HG03196 (cell line): Measurements from ENCODE around the gene ZNF217.
"Not testable (repeated sequence)": the region's sequence is repeated elsewhere in the genome, so short reads cannot be mapped to it uniquely, and the experiment has no call there.

ENCODE experiments used
- ATAC-seq: cut with Tn5 transposase; IDR thresholded peaks from one replicate; pipeline ENCODE4 v1.9.1; 2021; ENCODE audit not compliant: unreplicated experiment

The ZNF217 gene

DNA sequence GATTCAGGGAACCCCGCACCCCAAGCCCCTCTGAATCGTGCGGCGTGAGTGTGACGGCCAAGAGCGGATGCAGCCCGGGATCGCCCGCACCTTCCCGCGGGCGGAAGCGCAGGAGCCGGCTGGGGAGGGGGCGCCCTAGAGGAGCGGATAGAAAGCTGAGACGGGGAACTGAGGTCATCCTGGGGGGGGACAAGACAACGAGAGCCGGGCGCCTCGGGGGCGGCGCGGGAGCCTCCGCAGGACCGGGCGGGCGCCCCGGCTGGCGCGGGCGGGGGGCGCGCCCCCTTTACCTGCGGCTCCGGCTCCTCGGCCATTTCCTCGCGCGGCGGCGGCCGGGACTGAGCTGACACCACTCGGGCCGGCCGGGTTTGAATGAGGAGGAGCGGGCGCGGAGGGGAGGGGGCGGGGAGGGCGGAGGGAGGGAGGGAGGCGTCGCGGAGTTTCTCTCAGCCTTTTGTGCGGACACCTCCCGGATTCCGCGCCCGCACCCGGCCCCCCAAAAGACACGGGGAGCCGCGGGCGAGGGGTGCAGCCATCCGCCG is at the start of gene ZNF217:
TSS of gene ZNF217 (minus strand) at position 374 of the 542 bp plus-strand sequence. CDS start 11,013 bp downstream, outside the sequence.
- peak; percentile 21 for ATAC-seq

DNA sequence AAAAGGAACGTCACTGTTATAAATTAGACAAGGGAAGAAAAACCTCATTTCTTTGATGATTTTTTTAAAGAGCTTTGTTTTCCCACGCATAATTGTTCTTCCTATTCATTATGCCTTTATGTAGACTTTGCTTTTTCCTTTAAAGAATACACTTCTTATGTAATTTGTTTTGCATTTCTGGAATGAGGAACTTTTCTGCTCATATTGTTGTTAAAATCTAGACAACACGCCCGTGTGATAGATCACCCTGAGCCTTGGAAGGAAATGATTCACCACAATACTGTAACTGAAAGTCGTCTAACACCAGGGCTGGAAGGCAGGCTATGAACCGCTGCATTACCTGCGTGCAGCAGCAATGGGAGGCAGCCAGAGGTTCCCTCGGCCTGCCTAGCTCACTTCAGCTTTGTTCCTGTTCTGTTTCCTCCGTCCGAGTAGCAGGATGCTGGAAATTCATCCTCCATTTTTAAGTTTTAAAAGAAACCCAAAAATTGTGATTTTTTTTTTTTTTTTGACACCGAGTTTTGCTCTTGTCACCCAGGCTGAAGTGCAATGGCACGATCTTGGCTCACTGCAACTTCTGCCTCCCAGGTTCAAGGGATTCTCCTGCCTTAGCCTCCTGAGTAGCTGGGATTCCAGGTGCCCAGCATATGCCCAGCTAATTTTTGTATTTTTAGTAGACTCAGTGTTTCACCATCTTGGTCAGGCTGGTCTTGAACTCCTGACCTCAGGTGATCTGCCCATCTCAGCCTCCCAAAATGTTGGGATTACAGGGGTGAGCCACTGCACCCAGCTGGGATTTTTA is 49.6 kb upstream of the ZNF217 start:
- ATAC-seq, result peak; percentile 93

DNA sequence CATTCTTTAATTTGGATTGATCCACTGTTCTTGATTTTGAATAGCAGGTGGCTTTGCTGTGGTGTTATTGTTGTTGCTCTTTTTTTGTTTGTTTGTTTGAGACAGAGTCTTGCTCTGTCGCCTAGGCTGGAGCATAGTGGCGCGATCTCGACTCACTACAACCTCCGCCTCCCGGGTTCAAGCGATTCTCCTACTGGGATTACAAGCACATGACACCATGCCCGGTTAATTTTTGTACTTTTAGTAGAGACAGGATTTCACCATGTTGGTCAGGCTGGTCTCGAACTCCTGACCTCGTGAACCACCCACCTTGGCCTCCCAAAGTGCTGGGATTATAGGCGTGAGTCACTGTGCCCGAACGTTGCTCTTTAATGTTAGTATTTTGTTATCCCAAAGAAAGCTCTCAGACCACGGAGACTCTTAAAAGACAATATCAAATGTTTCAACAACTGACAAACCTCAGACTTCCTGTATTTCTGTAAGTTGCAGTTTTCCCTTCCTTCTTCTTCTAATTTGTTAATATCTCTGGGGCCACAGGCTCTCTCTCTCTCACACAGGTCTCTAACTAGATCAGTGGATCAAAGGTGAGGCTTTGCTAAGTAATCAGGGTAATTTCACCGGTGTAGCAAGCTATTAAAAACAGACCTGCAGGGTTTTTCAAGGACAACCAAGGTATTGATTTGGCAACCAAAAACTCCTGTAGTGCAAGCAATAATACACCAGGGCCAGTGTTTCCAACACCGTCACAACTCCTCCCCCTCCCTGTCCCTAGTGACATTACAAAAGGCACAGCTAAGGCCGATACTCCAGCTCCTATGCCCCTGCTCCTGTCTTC is 48.8 kb upstream of the ZNF217 start:
- peak; percentile 45 for ATAC-seq

DNA sequence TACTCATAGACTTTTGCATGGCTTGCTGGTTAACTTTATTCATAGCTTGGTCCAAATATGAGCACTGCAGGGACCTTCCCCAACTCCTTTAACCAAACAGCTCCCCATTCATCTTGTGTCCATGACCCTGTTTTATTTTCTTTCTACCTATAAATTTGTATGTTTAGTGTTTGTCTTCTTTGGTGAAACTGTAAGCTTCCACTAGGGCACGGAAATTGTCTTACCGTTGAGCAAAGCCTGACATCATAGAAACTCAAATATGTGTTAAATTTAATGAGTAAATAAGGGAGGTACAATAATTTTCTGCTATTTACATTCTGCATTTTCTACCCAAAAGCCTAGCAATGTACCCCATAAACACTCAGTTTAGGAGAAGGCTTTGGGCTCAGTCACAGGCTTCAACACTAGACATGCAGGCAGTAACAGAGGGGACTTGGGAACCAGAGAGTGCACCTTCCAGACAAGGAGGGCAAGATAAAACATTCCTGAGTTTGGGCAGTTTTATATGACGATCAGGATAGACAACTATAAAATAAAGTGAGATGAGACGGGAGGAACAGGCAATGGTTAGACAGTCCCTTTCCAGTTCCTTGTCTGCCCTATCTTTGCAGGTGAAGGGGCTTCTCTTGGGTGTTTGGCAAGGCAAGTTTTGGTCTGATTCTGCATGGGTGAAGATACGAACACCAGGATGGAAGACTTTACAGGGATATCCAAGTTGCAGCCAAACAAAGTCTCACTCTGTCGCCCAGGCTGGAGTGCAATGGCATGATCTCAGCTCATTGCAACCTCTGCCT is 46.2 kb upstream of the ZNF217 start:
- no peak for ATAC-seq

DNA sequence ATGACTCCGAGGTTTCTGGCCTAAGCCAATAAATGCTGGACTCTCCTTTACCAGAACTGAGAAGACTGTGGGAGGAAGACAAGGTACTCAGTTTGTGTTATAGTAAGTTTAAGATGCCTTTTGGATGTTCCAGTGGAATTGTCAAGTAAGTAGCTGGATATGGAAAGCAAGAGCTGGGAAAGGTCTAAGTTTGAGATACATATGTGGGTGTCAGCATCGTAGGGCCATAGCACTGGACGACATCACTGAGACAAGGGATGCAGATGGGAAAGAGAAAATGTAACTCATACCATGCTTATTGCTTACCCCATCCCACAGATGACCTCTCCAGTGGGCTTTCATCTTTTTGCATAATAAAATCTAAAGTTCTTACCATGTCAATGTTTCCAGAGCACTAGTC is 45.5 kb upstream of the ZNF217 start:
- ATAC-seq, result no peak

DNA sequence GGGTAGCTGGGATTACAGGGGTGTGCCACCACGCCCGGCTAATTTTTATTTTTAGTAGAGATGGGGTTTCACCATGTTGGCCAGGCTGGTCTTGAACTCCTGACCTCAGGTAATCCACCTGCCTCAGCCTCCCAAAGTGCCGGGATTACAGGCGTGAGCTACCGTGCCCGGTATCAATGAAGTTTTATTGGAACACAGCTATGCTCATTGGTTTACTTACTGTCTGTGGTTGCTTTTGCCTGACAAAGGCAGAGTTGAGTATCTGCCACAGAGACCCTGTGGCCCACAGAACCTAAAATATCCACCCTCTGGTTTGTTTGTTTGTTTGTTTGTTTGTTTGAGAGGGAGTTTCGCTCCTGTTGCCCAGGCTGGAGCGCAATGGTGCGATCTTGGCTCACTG is 43.7 kb upstream of the ZNF217 start:
- not testable (repeated sequence) for ATAC-seq

DNA sequence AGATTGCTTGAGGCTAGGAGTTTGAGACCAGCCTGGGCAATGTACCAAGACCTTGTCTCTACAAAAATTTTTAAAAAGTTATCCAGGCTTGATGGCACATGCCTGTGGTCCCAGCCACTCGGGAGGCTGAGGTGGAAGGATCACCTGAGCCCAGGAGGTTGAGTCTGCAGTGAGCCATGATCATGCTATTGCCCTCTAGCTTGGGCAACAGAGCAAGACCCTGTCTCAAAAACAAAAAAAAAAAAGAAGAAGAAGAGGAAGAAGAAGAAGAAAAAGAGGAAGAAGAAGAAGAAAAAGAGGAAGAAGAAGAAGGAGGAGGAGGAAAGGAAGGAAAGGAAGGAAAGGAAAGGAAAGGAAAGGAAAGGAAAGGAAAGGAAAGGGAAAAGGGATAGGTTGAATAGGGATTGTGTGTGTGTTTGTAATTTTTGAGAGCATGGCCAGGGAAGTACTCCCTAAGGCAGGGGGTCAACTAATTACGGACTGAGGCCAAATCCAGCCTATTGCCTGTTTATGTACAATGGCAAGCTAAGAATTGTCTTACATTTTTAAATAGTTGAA is 43.0 kb upstream of the ZNF217 start:
- ATAC-seq, result no peak

DNA sequence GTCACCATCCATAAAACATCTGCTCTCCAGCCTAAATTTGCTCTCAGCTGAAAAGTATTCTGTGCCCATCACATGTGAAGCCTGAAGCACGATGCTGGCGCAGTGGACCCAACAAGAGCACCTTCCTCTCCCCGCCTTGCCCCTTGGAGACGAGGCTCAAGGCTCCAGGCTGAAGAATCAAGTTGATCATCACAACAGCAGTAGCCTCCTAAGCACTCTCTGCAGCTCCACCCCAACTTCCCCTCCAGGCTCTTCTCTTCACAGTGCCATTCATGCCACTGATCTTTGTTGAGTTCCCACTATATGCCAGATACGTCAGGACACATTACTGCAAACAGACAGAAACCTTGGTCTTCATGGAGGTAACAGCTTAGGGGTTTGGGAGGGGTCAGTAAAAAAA is 41.6 kb upstream of the ZNF217 start:
- no peak for ATAC-seq

DNA sequence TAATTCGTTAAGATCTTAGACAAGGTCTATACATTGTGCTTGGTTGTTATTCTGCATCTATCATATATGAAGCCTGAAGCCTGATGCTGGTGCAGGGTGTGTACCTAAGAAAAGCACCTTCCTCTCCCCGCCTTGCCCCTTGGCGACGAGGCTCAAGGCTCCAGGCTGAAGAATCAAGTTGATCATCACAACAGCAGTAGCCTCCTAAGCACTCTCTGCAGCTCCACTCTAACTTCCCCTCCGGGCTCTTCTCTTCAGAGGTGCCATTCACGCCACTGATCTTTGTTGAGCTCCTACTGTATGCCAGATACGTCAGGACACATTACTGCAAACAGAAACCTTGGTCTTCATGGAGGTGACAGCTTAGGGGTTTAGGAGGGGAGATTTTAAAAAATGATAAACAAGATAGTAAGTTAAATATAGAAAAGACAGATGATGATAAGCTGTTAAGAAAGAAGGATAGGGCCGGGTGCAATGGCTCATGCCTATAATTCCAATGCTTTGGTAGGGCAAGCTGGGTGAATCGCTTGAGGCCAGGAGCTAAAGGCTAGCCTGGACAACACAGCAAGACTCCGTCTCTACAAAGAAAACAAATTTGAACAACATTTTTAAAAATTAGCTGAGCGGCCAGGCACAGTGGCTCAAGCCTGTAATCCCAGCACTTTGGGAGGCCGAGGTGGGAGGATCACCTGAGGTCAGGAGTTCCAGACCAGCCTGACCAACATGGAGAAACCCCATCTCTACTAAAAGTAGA is 38.4 kb upstream of the ZNF217 start:
- no peak for ATAC-seq

DNA sequence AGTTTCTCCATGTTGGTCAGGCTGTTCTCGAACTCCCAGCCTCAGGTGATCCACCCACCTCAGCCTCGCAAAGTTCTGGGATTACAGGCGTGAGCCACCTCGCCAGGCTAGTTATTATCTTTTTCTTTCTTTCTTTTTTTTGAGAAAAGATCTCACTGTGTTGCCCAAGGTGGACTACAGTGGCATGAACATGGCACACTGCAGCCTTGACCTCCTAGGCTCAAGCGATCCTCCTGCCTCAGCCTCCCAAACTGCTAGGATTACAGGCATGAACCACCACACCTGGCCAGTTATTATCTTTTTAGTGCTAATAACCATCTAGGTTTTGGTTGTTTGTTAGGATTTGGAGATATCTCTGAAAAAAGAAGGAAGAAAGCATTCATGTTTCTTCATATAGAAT is 35.8 kb upstream of the ZNF217 start:
- ATAC-seq, result no peak

DNA sequence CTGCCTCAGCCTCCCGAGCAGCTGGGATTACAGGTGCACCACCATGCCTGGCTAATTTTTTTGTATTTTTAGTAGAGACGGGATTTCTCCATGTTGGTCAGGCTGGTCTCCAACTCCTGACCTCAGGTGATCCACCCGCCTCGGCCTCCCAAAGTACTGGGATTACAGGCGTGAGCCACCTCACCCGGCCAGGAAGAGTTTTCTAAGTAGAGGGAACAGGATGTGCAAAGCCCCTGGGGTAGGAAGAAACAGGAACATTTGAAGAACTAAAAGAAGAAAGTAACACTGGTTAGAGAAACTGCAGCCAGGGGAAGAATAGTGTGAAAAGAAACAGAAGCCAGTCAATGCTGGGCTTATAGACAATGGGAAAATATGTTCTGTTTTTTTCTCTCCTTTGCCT is 35.1 kb upstream of the ZNF217 start:
- not testable (repeated sequence) for ATAC-seq

DNA sequence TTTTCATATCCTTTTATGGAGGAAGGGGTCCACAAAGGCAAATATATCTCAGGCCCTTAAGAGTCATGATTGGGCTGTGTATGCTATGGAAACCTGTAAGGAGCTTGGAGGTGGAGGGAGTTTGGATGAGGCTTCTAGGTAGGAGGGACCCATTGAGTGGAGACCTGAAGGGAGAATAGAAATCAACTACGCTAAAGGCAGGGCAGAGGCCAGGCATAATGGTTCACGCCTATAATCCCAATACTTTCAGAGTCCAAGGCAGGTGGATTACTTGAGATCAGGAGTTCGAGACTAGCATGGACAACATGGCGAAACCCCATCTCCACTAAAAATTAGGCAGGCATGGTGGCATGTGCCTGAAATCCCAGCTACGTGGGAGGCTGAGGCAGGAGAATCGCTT is 34.4 kb upstream of the ZNF217 start:
- ATAC-seq, result no peak

DNA sequence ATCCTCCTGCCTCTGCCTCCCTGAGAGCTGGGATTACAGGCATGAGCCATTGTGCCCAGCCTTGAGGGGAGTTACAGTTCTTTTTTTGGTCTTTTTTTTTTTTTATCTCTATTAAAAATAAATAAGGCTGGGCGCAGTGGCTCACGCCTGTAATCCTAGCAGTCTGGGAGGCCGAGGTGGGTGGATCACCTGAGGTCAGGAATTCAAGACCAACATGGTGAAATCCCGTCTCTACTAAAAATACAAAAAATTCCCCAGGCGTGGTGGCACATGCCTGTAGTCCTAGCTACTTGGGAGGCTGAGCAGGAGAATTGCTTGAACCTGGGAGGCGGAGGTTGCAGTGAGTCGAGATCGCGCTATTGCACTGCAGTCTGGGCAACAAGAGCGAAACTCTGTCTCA is 33.4 kb upstream of the ZNF217 start:
- ATAC-seq, result not testable (repeated sequence)

DNA sequence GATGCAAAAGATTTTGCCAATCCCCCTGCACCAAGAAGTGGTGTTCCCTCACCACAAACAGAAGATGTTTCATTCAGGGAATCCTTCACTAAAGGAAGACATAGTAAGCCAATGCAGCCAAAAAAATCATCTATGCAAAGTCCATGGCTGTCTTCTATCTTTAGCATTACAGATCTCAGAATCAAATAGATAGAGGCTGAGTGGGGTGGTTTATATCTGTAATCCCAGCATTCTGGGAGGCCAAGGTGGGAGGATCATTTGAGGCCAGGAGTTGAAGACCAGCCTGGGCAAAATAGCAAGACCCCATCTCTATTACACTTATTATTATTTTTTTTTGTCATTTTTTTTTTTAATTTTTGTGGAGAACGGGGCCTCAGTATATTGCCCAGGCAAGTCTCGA is 32.9 kb upstream of the ZNF217 start:
- no peak for ATAC-seq

DNA sequence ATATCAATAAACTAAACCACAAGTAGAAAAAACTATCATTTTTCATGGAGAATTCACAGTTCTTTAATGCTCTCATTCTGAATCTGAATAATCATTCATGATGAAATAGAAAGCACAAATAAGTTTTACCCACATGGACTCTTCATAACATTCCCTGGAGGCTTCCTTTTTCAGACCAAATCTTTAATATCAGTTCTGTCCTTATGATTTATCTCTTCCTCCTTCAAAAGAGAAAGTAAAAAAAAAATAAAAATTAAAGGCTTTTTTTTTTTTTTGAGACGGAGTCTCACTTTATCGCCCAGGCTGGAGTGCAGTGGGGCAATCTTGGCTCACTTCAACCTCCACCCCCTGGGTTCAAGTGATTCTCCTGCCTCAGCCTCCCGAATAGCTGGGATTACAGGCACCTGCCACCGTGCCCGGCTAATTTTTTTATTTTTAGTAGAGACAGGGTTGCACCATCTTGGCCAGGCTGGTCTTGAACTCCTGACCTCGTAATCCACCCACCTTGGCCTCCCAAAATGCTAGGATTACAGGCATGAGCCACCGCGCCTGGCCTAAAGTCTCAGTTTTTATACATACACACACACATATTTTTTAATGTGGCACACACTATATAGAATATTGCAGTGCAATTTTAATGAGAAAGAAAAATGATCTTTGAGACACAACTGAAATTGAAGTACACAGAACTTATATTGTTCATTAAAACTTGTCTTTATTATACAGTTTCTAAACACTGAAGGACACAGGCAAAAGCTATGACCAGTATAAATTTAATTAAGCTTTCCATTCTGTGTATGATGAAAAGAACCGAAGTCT is 31.9 kb upstream of the ZNF217 start:
- no peak for ATAC-seq

DNA sequence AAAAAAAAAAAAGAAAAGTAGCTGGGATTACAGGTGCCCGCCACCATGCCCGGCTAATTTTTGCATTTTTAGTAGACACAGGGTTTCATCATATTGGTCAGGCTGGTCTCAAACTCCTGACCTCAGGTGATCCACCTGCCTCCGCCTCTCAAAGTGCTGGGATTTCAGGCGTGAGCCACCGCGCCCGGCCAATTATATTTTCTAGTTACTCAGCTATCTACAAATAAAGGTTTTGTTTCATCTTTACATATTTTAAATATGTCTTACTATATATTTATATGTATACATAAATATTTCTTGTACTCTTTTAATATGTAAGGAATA is 31.2 kb upstream of the ZNF217 start:
- ATAC-seq, result not testable (repeated sequence)

DNA sequence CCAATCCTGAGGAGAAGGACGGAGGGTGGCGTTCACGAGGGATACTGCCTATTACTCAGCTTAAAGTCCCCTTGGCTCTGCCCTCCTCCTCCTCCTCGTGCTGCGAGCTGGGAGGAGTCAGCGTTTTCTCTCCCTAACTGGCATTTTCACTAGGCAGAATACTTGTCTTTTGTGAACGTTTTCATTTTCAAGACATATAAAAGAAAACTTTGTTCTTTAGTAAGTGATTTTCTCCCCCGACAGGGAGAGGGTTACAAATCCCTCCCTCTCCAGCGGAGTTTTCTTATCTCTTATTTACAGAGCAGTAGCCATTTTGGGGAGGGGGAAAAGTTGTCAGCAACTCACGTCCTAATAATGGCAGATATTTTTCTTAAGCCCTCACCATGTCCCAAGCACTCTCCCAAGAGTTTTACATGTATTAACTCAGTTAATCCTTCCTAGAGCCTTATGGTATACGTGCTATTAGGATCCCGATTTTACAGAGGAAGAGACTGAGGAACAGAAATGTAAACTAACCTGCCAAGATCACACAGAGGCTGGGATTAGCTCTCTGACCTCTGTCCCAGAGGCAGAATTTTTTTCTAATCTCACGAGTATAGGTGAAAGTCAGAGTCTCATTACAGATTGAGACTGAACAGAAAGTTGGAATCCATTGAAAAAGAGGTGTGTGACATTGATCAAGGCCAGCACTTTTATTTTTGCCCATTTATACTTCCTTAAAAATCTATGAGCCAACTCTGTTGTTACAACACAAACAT is 30.0 kb upstream of the ZNF217 start:
- peak; percentile 63 for ATAC-seq

DNA sequence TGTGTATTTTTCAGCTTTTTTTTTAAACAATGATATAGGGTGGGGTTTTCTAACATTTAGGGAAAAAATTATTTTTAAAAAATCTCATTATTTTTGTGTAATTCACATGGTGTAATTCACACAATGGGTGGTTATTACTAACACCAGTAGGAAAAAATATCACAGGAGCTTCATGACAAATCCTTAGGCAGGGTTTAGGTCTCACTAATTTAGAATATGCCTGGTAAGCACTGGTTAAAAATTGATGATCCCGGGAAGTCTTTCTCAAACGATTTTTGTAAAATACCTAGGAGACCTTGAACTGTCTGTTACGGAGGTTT is 29.5 kb upstream of the ZNF217 start:
- ATAC-seq, result no peak
